ENCODE measurements around the gene VPS37D. TPM values are rescaled to one million over a fixed set of nuclear protein-coding genes. Genes with fewer than 3 reads are reported as not detected.
"Not testable (repeated sequence)": the region's sequence is repeated elsewhere in the genome, so short reads cannot be mapped to it uniquely, and the experiment has no call there.

The VPS37D gene
- total RNA-seq, 1 donor from 2014 or later: 0.27 TPM

- intact Hi-C loops (cut with micrococcal nuclease): loop anchor here (1.0 kb wide), 2 partner anchors 33 to 38 kb away; partner anchors contain the start of genes ABHD11 and VPS37D
Observed at GRCh38 chr7:73704640-73705550, 37.3 kb downstream of the VPS37D start.

- intact Hi-C loops (cut with micrococcal nuclease): no loop called here
Observed at GRCh38 chr7:73705551-73705920, 37.9 kb downstream of the VPS37D start.

- intact Hi-C loops (cut with micrococcal nuclease): loop anchor here (1.0 kb wide), 1 partner anchor 12 kb away; no protein-coding TSS in a partner anchor
Observed at GRCh38 chr7:73706126-73707044, 38.8 kb downstream of the VPS37D start.

DNA sequence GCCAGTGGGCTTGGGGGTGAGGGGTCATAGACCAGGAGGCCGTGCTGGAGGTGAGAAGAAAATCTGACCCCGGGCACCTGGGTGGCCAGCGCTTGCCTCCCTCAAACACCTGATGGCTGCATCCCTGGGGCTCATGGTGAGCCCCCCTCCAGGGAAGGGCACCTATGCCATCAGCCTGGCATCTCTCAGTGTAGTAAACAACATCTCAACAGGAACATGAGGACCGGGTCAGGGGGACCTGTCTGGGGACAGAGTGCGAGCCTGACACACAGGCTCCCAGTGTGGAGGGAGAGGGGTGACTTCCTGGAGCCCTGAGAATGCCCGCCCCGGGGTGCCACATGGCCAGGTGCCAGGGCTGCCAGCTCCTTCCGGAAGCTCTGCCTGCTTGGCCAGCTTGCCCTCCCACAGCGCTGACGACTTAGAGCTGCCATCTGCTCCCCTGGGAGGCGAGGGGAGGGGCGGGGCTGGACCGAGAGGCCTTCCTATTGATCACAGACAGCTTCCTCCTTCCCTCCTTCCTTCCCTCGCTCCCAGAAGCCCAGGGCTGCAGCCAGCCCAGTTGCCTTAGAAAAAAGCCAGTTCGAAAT lies 39.5 kb downstream of the VPS37D start:
- intact Hi-C loops (cut with micrococcal nuclease): no loop called here

- intact Hi-C loops (cut with micrococcal nuclease): no loop called here
Observed at GRCh38 chr7:73708961-73709549, 41.4 kb downstream of the VPS37D start.

GRCh38 chr7:73712773-73713172 lies 45.1 kb downstream of the VPS37D start:
- intact Hi-C loops (cut with micrococcal nuclease): no loop called here

- intact Hi-C loops (cut with micrococcal nuclease): not testable (repeated sequence)
Observed at GRCh38 chr7:73713319-73713718, 45.7 kb downstream of the VPS37D start.

DNA sequence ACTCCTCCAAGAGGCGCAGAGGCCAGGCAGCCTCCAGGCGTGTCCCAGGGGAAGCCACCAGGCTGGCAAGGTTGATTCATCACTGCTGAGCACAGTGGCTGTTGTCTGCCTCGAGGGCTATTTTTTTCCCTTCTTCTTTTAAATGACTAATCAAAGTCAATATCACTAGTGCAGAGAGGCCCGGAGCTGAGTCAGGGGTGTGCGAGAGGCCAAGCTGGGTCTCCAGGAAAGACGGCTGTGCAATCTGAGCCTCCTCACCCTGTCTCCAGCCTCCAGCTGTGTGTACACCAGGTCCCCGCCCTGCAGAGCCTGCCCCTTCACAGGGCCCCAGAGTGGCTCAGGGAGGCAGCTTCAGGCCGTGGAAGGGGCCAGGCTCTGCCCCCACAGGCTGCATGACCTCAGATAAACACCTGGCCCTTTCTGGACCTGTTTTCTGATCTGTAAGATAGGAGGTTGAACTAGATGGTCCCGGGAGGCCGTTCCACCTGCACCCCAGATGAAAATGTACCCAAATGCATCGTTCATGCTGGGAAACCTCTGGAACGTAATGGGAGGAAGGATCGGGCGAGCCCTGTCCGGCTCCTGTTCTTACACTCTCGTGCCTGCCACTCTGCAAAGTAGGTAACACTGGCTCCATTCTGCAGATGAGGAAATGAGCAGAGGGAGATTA lies 48.2 kb downstream of the VPS37D start:
- intact Hi-C loops (cut with micrococcal nuclease): no loop called here

DNA sequence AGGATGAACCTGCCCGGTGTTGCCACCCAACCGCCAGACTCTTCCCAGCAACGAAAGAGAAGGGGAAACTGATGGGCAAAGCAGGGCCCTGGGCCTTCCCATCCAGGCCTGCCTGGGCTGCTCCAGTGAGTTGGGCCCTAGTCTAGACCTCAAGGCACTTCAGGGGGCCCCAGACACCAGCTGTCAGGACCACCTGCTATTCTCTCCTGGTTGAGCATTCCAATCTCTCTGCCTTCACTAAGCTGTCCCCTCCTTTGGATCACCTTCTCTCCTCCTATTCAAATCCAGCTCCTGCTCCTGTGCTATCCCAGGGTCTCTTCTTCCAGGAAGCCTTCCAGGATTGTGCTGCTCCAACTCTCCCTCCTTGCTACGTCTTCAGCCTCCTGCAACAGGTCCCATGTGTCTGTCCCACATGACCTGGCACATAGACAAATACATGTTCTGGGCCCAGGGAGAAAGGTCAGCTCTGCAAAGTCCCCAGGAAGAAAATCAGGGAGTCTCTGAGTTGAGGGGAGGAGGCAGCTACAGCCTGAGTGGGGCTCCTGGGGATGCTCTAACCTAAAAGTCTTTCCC lies 48.8 kb downstream of the VPS37D start:
- intact Hi-C loops (cut with micrococcal nuclease): no loop called here

GRCh38 chr7:73717025-73717807 lies 49.6 kb downstream of the VPS37D start:
- intact Hi-C loops (cut with micrococcal nuclease): no loop called here

- intact Hi-C loops (cut with micrococcal nuclease): loop anchor here (1.0 to 2.0 kb wide), 5 partner anchors 12 to 195 kb away; partner anchors contain the start of genes BAZ1B, BCL7B, BUD23 and DNAJC30
Observed at GRCh38 chr7:73717991-73718405, 50.4 kb downstream of the VPS37D start.

DNA sequence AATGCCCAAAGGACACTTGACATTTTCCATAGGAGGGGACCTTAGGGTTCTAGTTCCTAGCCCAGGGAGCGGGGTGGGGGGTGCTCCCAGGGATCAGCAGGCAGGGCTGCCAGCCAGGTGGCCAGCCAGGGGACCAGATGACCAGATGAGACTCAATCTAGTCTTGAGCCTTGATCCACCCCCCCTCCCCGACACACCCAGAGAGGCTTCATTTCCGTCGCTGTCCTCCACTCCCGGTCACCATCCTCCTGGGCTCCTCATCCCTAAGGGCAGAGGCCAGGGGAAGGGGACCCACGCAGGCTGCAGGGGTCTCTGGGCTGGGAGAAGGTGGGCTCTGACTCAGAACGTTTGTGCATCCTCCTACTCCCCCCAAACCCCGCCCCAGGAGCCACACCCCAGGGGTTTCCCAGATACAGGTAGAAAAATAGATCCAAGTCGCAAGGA lies 50.8 kb downstream of the VPS37D start:
- intact Hi-C loops (cut with micrococcal nuclease): loop anchor here (1.0 to 2.0 kb wide), 5 partner anchors 12 to 196 kb away; partner anchors contain the start of genes BAZ1B, BCL7B, BUD23 and DNAJC30

GRCh38 chr7:73718905-73719805 lies 51.5 kb downstream of the VPS37D start, which contains the start of gene STX1A:
Gene STX1A, minus strand, starts transcription at chr7:73719669. Its CDS starts 38 bp downstream, at chr7:73719631.
- intact Hi-C loops (cut with micrococcal nuclease): loop anchor here (1.0 to 2.0 kb wide), 9 partner anchors 13 to 196 kb away; partner anchors contain the start of genes ABHD11, BAZ1B, BCL7B and BUD23

- intact Hi-C loops (cut with micrococcal nuclease): loop anchor here (1.0 to 2.0 kb wide), 5 partner anchors 15 to 197 kb away; partner anchors contain the start of genes ABHD11, BAZ1B, MLXIPL and TBL2
Observed at GRCh38 chr7:73719806-73720169, 52.2 kb downstream of the VPS37D start.

GRCh38 chr7:73720443-73720842 lies 52.8 kb downstream of the VPS37D start:
- intact Hi-C loops (cut with micrococcal nuclease): not testable (repeated sequence)

DNA sequence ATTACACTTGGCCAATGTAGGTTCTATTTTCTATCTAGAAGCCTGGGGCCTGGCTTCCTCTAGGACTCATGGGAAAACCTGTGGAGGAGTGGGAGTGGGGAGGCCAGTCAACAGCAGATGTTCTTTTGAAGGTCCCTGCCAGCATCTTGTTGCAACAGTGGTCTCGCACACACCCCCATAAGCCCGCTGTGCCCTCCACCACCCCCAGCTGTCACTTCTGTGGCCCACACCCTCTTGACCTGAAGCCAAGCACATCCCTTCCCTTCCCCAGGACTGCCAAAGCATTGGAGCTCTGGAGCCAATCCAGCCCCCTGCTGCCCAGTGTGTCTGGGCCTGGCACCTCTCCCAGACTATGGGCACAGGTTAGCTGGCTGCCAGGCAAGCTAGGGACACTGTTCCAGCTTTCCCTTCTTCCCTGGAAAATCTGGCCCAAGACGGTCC lies 53.8 kb downstream of the VPS37D start:
- intact Hi-C loops (cut with micrococcal nuclease): no loop called here
